G401 (cell line): ENCODE measurements around the gene GPR62. TPM values are rescaled to one million over a fixed set of nuclear protein-coding genes. Genes with fewer than 3 reads are reported as not detected.

Source experiments
- DNase-seq: peaks from one replicate; pipeline ENCODE4 v3.0.0-alpha.2; 2015; ENCODE audit warnings: low spot score
- in situ Hi-C: cut with HindIII; loops from 2 replicates; pipeline ENCODE4 v1.10.0; 2016; ENCODE audit warnings: low sequenced_read_pairs, mixed read lengths
- total RNA-seq: library from RNA; depleted of rRNA; stranded (reverse); fragments of >200 nt; shearing (Covaris generic); gene quantifications from 2 replicates; pipeline ENCODE4 v1.2.3, GENCODE V29; 2014

Gene GPR62
- total RNA-seq, 1 experiment from 2014 or later, result not detected

- DNase-seq, result no peak
- in situ Hi-C loops, result no loop called here
Measured at GRCh38 chr3:51937014-51937413, 18.2 kb upstream of the GPR62 start.

DNA sequence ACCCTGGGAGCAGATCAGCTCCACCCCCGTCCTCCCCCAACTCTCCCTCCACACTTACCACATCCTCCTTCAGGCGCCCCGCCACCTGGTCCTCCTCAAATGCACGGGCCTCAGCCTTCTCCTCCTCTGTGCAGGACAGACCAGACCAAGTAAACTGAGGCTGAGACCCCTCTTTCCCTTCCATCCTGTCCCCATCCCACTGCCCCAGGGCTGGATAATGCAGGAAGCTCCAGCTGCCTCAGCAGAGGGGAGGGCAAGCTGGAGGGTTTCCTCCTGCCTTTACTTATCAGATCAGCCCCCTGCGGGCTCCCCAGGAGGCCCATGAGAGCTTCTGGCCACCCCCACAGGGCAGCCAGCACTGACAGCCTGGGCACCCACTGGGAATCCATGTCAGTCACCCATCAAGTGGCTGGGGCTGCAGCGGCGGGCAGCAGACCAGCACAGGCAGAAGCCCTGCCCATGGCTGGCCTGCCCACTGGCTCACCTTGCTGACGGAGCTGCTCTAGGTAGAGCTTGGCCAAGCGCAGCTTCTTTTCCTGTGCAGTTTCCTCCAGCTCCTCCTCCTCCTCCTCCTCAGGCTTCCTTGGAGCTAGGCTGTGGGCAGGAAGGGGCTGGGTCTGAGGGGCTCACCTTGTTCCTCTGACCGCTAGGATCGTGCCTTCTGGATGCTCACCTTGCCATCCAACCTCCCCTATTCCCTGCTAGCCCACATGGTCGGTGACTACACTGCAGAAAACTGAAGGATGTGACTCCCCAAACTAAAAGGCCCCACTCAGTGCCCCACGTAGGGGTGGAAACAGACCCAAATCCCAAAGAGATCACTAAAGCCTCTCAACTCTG is 17.4 kb upstream of the GPR62 start:
- in situ Hi-C loops, result no loop called here
- no peak for DNase-seq

DNA sequence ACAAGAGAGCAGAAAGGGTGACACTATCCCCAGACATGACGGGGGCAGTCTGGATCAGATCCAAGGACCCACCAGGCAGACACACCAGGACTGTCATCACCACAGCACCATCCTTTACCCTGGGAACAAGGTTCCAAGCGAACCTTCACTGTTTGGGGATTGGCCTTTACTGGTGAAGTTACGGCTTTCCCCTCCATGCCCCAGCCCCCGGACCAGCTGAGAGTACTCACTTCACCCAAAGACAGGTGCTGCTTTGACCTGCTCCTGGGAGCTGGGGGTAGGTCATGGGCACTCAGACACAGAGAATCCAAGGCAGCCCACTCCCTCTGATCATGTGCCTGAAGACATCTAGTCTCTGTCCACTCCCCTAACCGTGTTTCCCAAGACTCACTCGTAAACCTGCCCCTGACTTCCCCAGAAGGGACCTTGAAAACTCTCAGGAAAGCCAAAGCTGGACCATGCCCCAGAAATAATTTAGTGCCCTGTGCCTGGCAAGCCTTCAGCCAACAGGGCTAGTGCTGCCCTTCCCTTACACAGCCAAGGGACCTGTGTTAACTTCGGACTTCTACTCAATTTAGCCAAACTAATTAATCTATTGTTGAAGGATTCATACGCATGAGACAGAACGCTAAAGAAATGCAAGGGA is 16.3 kb upstream of the GPR62 start:
- no peak for DNase-seq
- in situ Hi-C loops, result no loop called here

GRCh38 chr3:51940648-51941462 is 14.3 kb upstream of the GPR62 start:
- in situ Hi-C loops, result no loop called here
- no peak for DNase-seq

DNA sequence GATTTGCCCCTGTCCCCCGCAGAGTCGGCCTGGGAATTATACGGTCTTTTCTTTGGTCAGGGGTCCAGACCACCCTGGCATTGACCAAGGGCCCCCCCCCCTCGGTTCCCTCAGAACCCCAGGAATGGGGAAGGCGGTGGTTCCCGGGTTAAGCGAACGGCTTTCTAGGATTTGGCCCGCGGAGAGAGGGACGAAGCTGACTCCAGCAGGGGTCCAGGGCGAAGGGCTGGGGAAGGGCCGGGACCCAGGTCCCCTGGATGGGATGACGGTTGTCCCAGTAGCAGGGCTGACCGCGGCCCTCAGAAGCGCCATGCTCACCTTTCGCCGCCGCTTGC is 13.8 kb upstream of the GPR62 start:
- no peak for DNase-seq
- in situ Hi-C loops, result no loop called here

GRCh38 chr3:51941798-51942602 is 13.2 kb upstream of the GPR62 start, which contains the start of the genes PARP3 and RRP9:
Gene PARP3, plus strand, starts transcription at chr3:51942363. Its CDS starts 993 bp downstream, at chr3:51943356.
Gene RRP9, minus strand, starts transcription at chr3:51941904. Its CDS starts 37 bp downstream, at chr3:51941867.
- DNase-seq, result peak; percentile 100
- in situ Hi-C loops, result no loop called here

- in situ Hi-C loops, result no loop called here
- DNase-seq, result no peak
Measured at GRCh38 chr3:51942603-51943450, 12.4 kb upstream of the GPR62 start.

- no peak for DNase-seq
- in situ Hi-C loops, result no loop called here
Measured at GRCh38 chr3:51943451-51944391, 11.5 kb upstream of the GPR62 start.

GRCh38 chr3:51944451-51945021 is 10.6 kb upstream of the GPR62 start:
- in situ Hi-C loops, result no loop called here
- no peak for DNase-seq

- DNase-seq, result no peak
- in situ Hi-C loops, result no loop called here
Measured at GRCh38 chr3:51945031-51945840, 9.9 kb upstream of the GPR62 start.

- in situ Hi-C loops, result no loop called here
- DNase-seq, result no peak
Measured at GRCh38 chr3:51945926-51946705, 9.1 kb upstream of the GPR62 start.

DNA sequence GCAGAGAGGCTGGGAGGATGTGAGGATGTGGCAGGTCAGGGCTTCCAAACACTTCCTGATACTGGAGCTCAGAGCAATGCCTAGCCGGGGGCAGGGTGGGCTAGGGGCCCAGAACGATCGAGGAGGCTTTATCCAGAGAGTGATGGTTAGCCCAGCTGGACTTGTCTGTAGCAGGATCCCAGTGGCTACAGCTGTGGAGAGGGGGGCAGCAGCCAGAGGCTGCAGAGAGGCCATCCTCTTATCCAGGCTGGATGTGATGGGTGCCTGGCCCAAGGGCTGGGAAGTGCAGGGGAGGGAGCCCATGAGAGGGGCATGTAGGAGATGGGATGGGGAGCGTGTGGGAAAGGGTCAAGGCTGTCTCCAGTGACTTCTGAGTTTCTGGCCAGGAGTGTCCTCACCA is 8.4 kb upstream of the GPR62 start:
- in situ Hi-C loops, result no loop called here
- no peak for DNase-seq

DNA sequence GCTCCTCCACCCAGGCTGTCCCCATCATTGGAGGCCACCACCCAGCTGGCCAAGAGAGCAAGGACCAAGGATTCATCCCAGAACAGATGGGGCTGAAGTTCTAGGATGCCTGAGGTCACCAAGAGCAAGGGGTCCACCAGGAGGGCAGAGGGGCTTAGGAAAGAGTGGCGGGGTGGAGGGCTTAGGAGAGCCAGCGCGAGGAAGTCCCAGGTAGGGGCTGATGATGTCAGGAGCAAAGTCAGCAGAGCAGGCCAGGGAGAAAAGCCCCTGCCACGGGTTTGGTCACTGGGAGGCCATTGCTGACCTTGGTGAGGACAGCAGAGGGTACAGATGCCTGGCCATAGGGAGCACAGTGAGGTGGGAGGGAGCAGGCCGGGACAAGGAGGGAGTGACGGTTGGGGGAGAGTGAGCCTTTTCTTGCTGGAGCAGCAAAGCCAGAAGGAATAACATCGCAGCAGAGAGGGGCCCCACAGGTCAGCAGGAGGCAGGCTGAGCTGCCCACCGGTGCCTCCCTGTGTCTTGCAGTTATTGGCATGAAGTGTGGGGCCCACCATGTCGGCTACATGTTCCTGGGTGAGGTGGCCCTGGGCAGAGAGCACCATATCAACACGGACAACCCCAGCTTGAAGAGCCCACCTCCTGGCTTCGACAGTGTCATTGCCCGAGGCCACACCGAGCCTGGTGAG is 7.8 kb upstream of the GPR62 start:
- no peak for DNase-seq
- in situ Hi-C loops, result no loop called here

GRCh38 chr3:51948016-51948580 is 7.1 kb upstream of the GPR62 start:
- in situ Hi-C loops, result no loop called here
- no peak for DNase-seq

DNA sequence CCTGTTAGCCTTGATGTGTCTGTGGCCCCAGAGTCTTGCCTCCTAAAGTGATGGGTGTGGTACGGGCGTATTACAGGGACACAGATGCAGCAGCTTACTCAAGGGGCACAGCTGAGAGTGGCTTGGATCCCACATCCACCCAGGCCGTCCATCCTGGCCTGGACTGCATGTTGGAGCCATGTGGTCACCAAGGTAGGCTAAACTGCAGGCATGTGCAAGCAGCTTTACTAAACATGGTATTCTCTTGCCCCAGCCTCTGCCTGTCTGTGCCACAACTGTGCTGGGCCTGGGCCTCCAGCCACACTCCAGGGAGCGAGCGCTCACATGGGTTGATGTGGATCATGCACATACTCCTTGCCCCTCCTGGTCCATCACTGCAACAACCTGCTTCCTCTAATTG is 6.1 kb upstream of the GPR62 start:
- DNase-seq, result no peak
- in situ Hi-C loops, result no loop called here
